ENCODE data around the gene ING4. TPM values are rescaled to one million over a fixed set of nuclear protein-coding genes. Genes with fewer than 3 reads are reported as not detected.

The ING4 gene
- total and polyA plus RNA-seq, 2 donors (not counting 3 experiments of a cell fraction or from before 2014, with no cell fraction given), result 34.7 to 52.0 TPM

DNA sequence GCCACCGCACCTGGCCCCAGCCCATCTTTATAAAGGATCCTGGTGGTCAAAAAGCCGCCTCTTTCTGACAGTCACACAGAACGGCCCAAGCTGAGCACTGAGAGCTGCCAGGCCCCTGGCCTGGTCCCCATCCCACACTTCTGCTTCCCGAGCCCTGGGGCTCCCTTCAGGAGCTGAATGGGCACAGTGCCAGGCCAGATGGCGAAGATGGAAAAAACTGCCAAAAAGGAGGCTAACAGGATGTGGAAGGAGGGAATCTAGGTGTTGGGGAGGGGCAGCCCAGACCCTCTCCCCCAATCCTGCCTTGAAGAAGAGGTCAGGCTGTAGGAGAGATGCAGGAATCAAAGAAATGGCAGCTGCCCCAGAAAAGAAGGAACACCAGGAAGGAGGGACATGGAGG, 32.2 kb downstream of the ING4 start:
- FAIRE-seq (no peak), DNase-seq (ENCODE audit: low read depth, low spot score) (no peak)
- Histone ChIP-seq H3K27ac (ENCODE audit: insufficient read depth, low read depth, low read length) (no peak overlapping the region), H3K79me2 (ENCODE audit: control insufficient read depth, insufficient read depth, low read length) (no peaks in the 10 kb centered on the region), H4K20me1 (replicated peaks; ENCODE audit: control insufficient read depth, extremely low read depth, insufficient read depth, low read length) (no peaks in the 10 kb centered on the region), H3K9ac (replicated peaks; ENCODE audit: extremely low read depth, insufficient read depth, low read length) (no peak overlapping the region), H3K27me3 (ENCODE audit: control insufficient read depth in 2 of 2, insufficient read depth in 2 of 2, low read length in 2 of 2) (peaks cover 0 to 2% of the 10 kb centered on the region in 2 experiments), H3K4me3 (replicated peaks in 1 of 3; ENCODE audit: insufficient read depth in 1 of 3, low read depth in 1 of 3, low read length in 3 of 3) (no peak overlapping the region), H3K4me1 (ENCODE audit: control insufficient read depth, extremely low read depth, insufficient read depth, low read length) (no peaks in the 10 kb centered on the region), H3K4me2 (ENCODE audit: insufficient read depth, low read length) (no peak overlapping the region), H3K36me3 (ENCODE audit: control insufficient read depth in 2 of 2, extremely low read depth in 1 of 2, insufficient read depth in 2 of 2, low read length in 2 of 2) (no peaks in the 10 kb centered on the region), H2AFZ (ENCODE audit: low read depth, low read length) (no peak overlapping the region), H3K9me1 (replicated peaks; ENCODE audit: control insufficient read depth, extremely low read depth, insufficient read depth, low read length) (no peaks in the 10 kb centered on the region), H3K9me3 (replicated peaks; ENCODE audit: control insufficient read depth, insufficient read depth, low read length) (no peaks in the 10 kb centered on the region)
- POLR2A ChIA-PET, result interaction anchor here (0.9 kb wide), 1 partner anchor 10 kb away, joined by 3 read pairs; no protein-coding TSS in a partner anchor
- intact Hi-C loops (cut with micrococcal nuclease) (no loop called here), dilution Hi-C loops (cut with MboI; ENCODE audit: extremely low pct_ligation_motif_present, low sequenced_read_pairs) (no loop called here)
- no TSS peak for BruUV-seq (replicated peaks)
- CTCF ChIA-PET, result interaction anchor here (1.2 kb wide), 1 partner anchor 54 kb away, joined by 3 read pairs; no protein-coding TSS in a partner anchor
- TF ChIP-seq, protein P1, sequence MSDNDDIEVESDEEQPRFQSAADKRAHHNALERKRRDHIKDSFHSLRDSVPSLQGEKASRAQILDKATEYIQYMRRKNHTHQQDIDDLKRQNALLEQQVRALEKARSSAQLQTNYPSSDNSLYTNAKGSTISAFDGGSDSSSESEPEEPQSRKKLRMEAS (IDR thresholded peaks at IDR 0.05; ENCODE audit: insufficient read depth, insufficient read length), result no peak
- TF ChIP-seq EZH2 (IDR thresholded peaks at IDR 0.05; ENCODE audit: borderline replicate concordance, low read depth, low read length, severe bottlenecking) (no peak), FOS (IDR thresholded peaks at IDR 0.05; ENCODE audit: borderline replicate concordance, insufficient read depth, low read length) (no peak), JUN (IDR thresholded peaks at IDR 0.05; ENCODE audit: borderline replicate concordance, insufficient read depth, insufficient read length, low read depth) (no peak), MYC (IDR thresholded peaks at IDR 0.05; ENCODE audit: low read depth, low read length) (no peak), POLR2AphosphoS5 (IDR thresholded peaks at IDR 0.05; ENCODE audit: insufficient read depth, low read depth, low read length) (no peak), POLR2A (IDR thresholded peaks at IDR 0.05; ENCODE audit: low read depth, low read length) (no peak), GATA2 (IDR thresholded peaks at IDR 0.05; ENCODE audit: insufficient read depth, insufficient read length, low read depth, low read length) (no peak)
- TF ChIP-seq, protein P2, sequence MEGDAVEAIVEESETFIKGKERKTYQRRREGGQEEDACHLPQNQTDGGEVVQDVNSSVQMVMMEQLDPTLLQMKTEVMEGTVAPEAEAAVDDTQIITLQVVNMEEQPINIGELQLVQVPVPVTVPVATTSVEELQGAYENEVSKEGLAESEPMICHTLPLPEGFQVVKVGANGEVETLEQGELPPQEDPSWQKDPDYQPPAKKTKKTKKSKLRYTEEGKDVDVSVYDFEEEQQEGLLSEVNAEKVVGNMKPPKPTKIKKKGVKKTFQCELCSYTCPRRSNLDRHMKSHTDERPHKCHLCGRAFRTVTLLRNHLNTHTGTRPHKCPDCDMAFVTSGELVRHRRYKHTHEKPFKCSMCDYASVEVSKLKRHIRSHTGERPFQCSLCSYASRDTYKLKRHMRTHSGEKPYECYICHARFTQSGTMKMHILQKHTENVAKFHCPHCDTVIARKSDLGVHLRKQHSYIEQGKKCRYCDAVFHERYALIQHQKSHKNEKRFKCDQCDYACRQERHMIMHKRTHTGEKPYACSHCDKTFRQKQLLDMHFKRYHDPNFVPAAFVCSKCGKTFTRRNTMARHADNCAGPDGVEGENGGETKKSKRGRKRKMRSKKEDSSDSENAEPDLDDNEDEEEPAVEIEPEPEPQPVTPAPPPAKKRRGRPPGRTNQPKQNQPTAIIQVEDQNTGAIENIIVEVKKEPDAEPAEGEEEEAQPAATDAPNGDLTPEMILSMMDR (IDR thresholded peaks at IDR 0.05; ENCODE audit: extremely low read depth in 1 of 2, insufficient read depth in 1 of 2, low read depth in 1 of 2, low read length in 2 of 2), result no peak
